ENCODE measurements around the gene NCAPH2.

- no peak for TF ChIP-seq YY1 (IDR thresholded peaks at IDR 0.05; ENCODE audit: insufficient read depth, insufficient read length)
- no peak for TF ChIP-seq ZNF274 (IDR thresholded peaks at IDR 0.05; ENCODE audit: low read depth, low read length)
- no peak for TF ChIP-seq SUZ12 (IDR thresholded peaks at IDR 0.05; ENCODE audit: extremely low read depth, insufficient read depth, insufficient read length)
These were observed 23.5 kb downstream of the NCAPH2 start for GRCh38 chr22:50531546-50531961.

Data from NT2/D1 (cell line).